ENCODE data around the gene C1orf122.

Gene C1orf122

GRCh38 chr1:37802439-37802838, 5.2 kb upstream of the C1orf122 start:
- DNase-seq, result no peak

GRCh38 chr1:37807220-37807554, 403 bp upstream of the C1orf122 start:
- DNase-seq, result no peak

GRCh38 chr1:37808369-37809319, 1.1 kb downstream of the C1orf122 start:
- no peak for DNase-seq

GRCh38 chr1:37809942-37810341, 2.4 kb downstream of the C1orf122 start:
- no peak for DNase-seq

GRCh38 chr1:37811027-37811655, 3.6 kb downstream of the C1orf122 start:
- DNase-seq, result no peak

GRCh38 chr1:37813529-37814145, 6.0 kb downstream of the C1orf122 start:
- no peak for DNase-seq

- no peak for DNase-seq
These were observed 6.7 kb downstream of the C1orf122 start for GRCh38 chr1:37814252-37814651.

GRCh38 chr1:37817481-37817880, 9.9 kb downstream of the C1orf122 start:
- no peak for DNase-seq

GRCh38 chr1:37821481-37821880, 13.9 kb downstream of the C1orf122 start:
- no peak for DNase-seq

- no peak for DNase-seq
These were observed 15.6 kb downstream of the C1orf122 start for GRCh38 chr1:37822906-37823815.

- no peak for DNase-seq
These were observed 16.4 kb downstream of the C1orf122 start for GRCh38 chr1:37824001-37824400.

GRCh38 chr1:37825506-37825905, 17.9 kb downstream of the C1orf122 start:
- DNase-seq, result no peak

- DNase-seq, result no peak
These were observed 21.0 kb downstream of the C1orf122 start for GRCh38 chr1:37828410-37829074.

GRCh38 chr1:37831109-37831508, 23.5 kb downstream of the C1orf122 start:
- DNase-seq, result no peak

GRCh38 chr1:37831809-37832208, 24.2 kb downstream of the C1orf122 start:
- DNase-seq, result no peak

GRCh38 chr1:37836788-37837187, 29.2 kb downstream of the C1orf122 start:
- no peak for DNase-seq

GRCh38 chr1:37839676-37840075, 32.1 kb downstream of the C1orf122 start:
- DNase-seq, result no peak

- DNase-seq, result no peak
These were observed 33.1 kb downstream of the C1orf122 start for GRCh38 chr1:37840711-37841110.

GRCh38 chr1:37841652-37842051, 34.1 kb downstream of the C1orf122 start:
- no peak for DNase-seq

GRCh38 chr1:37844536-37844935, 36.9 kb downstream of the C1orf122 start:
- no peak for DNase-seq

- no peak for DNase-seq
These were observed 37.6 kb downstream of the C1orf122 start for GRCh38 chr1:37845049-37845646.

GRCh38 chr1:37845786-37846185, 38.2 kb downstream of the C1orf122 start:
- no peak for DNase-seq

All from cerebellar nuclear complex (tissue), 1 donor.